ENCODE data around the gene UNG.
"Not testable (repeated sequence)": the region's sequence is repeated elsewhere in the genome, so short reads cannot be mapped to it uniquely, and the experiment has no call there.

Gene UNG

DNA sequence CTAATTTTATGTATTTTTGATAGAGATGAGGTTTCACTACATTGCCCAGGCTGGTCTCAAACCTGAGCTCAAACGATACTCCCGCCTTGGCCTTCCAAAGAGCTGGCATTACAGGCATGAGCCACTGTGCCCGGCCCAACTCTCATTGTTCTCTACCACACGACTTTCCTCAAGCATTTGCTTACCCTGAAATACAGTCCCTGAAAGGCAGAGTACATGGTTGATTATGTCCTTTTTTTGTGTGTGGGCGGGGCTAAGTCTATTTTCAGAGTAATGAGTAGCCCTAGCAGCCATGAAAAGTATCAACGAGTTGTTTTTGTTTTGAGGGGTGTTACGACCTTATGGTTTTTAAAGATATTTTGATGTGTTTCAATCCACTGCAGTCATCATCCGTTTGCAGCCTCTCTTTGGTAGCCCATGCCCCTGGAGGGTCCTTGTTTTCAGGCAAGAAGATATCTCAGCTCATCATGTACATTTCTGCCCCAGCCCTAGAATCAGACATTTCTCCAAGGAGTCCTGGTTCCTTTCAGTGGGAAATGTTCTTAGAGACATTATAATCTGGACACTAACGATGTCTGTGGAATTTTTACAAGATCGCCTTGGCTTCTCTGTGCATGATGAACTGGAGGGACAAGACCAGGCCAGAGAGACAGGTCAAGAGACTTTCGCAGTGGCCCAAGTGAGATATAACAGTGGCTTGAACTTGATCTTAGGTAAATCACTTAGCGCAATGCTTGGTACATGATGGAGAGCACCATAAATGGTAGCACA lies 27.7 kb downstream of the UNG start:
- no peak for DNase-seq

- DNase-seq: no peak
Observed at GRCh38 chr12:109125791-109126190, 28.4 kb downstream of the UNG start.

GRCh38 chr12:109126784-109127183 lies 29.4 kb downstream of the UNG start:
- no peak for DNase-seq

DNA sequence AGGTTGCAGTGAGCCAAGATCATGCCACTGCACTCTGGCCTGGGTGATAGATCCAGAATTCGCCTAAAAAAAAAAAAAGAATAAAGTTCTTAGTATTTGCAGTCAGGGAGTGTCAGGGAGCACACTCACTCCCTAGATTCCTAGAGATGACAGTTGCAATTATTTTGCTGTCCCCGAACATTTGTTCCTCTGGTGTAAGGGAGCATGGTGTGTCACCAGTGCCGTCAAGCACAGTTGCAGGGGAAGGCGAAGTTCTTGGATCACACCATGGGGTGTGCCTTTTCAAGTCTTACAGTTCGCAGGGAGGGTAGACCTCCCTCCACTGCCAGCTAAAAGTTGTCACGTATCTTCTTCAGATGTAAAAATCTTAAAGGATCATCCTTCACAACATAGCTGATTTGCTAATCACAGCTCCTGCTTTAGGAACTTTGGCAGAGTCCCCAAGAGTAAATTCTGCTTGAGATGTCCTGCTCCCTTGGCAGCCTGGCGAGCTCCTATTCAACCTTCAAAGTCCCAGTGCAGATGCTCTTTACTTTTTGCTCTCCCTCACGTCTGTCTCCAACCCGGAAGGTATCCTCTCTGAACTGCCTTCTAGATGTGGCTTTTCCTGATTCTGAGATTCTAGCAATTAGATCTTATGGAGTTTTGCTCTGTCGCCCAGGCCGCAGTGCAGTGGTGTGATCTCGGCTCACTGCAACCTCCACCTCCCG lies 30.3 kb downstream of the UNG start:
- DNase-seq: no peak

GRCh38 chr12:109130297-109131153 lies 33.1 kb downstream of the UNG start:
- no peak for DNase-seq

GRCh38 chr12:109131154-109132050 lies 34.0 kb downstream of the UNG start:
- DNase-seq: no peak

DNA sequence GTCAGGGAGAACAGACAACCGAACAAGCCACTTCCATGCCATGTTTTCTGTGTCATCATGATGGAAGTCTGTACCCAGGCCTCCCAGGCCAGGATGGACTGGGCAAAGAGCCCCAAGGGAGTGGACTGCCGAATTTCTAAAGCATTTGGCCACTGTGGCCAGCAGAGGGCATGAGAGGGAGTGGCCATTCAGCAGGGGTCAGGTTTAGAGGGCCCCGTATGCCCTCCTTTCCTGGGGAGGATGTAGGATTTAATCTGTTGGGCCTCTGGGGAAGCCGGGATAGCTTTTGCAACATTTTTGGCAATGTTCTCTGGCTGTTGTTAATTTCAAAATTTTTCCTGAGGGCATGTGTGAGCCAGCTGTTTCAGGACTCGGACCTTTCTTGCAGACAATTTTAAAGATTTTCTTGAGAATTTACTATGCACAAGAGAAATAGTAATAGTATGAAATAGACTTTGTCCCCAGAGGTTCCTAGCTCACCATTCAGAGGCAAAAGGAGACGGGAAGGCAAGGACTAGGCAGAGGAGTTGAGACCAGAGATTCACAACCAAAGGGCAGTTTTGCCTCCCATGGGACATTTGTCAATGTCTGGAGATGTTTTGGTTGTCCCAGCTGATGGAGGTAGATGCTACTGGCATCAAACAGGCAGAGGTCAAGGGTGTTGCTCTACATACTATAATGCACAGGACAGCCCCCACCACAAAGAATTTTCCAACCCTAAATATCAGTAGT lies 37.0 kb downstream of the UNG start:
- no peak for DNase-seq

DNA sequence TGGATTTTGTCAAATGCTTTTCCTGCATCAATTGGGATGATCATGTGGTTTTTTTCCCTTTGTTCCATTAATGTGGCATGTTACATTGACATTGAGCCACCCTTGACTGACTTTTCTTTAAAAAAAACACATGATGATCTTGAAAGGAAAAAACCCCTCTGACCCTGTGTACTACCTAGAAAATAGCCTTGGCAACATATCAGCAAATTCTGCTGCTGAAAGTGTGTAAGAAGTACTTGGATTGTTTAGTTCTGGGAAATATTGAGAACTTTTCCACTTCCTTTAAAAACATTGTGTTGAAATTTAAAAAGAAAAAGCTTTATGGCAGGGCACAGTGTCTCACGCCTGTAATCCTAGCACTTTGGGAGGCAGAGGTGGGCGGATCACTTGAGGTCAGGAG lies 39.7 kb downstream of the UNG start:
- DNase-seq: no peak

DNA sequence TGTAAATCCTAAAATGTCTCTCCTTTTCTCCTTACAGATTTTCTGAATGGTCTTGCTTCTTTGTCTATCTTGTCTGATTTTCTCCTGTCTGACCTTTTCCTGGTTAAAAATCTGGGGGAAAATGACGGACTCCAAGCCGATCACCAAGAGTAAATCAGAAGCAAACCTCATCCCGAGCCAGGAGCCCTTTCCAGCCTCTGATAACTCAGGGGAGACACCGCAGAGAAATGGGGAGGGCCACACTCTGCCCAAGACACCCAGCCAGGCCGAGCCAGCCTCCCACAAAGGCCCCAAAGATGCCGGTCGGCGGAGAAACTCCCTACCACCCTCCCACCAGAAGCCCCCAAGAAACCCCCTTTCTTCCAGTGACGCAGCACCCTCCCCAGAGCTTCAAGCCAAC lies 42.0 kb downstream of the UNG start:
- DNase-seq: no peak

DNA sequence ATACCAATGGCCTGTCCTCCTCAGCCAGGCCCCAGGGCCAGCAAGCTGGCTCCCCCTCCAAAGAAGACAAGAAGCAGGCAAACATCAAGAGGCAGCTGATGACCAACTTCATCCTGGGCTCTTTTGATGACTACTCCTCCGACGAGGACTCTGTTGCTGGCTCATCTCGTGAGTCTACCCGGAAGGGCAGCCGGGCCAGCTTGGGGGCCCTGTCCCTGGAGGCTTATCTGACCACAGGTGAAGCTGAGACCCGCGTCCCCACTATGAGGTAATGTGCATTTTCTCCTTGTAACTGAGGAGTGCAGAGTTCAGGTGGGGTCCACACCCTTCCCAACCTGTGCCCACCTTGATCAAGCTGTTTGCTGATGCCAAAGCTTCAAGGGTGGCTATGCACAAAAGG lies 42.4 kb downstream of the UNG start:
- DNase-seq: no peak

- DNase-seq: no peak
Observed at GRCh38 chr12:109140560-109140959, 43.2 kb downstream of the UNG start.

DNA sequence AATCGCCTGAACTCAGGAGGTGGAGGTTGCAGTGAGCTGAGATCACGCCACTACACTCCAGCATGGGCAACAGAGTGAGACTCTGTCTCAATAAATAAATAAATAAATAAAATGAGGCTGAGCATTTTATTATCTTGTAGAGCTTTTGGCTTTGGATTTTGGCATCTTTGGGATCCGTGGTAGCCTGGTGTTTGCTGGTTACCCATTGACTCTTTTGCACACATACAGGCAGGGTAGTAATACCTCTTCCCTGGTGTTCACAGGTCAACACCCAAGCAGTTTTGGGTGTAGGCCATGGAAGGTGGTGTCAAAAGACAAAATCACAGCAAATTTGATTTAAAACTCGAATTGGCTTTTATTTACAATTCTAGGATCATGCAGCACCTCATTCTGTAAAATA lies 46.8 kb downstream of the UNG start:
- no peak for DNase-seq

DNA sequence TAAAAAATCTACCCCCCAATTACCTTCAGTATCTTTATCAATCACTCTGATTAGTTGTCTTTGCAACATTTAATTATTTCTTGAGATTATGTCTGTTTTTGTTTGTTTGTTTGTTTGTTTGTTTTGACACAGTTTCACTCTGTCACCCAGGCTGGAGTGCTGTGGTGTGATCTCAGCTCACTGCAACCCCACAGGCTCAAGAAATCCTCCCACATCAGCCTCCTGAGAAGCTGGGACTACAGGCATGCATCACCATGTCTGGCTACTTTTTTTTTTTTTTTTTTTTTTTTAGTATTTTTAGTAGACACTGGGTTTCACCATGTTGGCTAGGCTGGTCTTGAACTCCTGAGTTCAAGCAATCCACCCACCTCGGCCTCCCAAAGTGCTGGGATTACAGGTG lies 49.7 kb downstream of the UNG start:
- DNase-seq: not testable (repeated sequence)

- no peak for DNase-seq
Observed at GRCh38 chr12:109147954-109148353, 50.6 kb downstream of the UNG start.

- DNase-seq: no peak
Observed at GRCh38 chr12:109150124-109150640, 52.8 kb downstream of the UNG start.

DNA sequence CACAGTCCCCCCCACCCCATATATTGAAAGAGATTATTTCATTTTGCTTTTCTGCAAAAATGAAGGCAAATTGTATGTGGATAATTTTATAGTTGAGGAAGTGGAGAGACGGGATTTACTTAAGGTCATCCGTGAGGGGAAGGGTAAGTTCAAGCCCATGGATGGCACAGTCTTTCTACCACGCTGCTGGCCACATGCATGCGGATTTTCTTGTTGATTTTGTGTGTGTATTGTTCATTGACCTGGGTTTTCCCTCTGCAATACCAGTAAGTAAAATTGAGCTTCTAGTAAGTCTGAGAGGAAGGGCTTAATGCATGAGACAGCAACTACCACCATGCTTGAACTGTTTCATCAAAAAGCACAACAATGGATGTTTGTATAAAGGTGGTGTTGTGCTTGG lies 54.1 kb downstream of the UNG start:
- no peak for DNase-seq

- DNase-seq: no peak
Observed at GRCh38 chr12:109153821-109154441, 56.5 kb downstream of the UNG start.

- peak; percentile 79 for DNase-seq
Observed at GRCh38 chr12:109154451-109155438, 57.3 kb downstream of the UNG start.

DNA sequence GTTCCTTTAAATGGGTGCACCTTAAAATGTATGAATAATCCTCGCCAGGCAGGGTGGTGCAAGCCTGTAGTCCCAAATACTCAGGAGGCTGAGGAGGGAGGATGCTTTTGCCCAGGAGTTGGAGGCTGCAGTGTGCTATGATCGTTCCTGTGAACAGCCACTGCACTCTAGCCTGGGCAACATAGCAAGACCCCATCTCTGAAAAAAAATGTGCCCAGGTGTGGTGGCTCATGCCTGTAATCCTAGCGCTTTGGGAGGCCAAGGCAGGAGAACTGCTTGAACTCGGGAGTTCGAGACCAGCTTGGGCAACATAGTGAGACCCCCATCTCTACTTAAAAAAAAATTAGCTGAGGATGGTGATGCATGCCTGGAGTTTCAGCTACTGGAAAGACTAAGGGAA lies 58.6 kb downstream of the UNG start:
- DNase-seq: no peak

- no peak for DNase-seq
Observed at GRCh38 chr12:109156586-109156985, 59.2 kb downstream of the UNG start.

Measured in stimulated activated CD4-positive, alpha-beta T cell treated with anti-CD3 and anti-CD28 coated beads, Interleukin-12 subunit alpha, Interleukin-12 subunit beta, amount 100 ng/mL, for 4 hours (primary cell).